ENCODE measurements around the gene UQCRC2. TPM values are rescaled to one million over a fixed set of nuclear protein-coding genes. Genes with fewer than 3 reads are reported as not detected.
"Not testable (repeated sequence)": the region's sequence is repeated elsewhere in the genome, so short reads cannot be mapped to it uniquely, and the experiment has no call there.

Gene UQCRC2
- total RNA-seq: 66.3 TPM

GRCh38 chr16:21952793-21953540 lies at the start of gene UQCRC2:
Gene UQCRC2 (plus strand): TSS chr16:21953361. CDS start chr16:21953424, 63 bp downstream.
- no peaks in the 10 kb centered on the region for H3K9me3 ChIP-seq
- peak within 1 kb of the TSS; percentile 84 to 87 for H3K4me3 ChIP-seq
- intact Hi-C loops (cut with DNase I): loop anchor here (1.0 to 5.0 kb wide), 5 partner anchors 54 to 1604 kb away; partner anchors contain the start of genes EARS2, POLR3E and UBFD1
- peak in 1 of 3 experiments; percentile 2 for TF ChIP-seq CTCF (IDR thresholded peaks at IDR 0.05)
- H3K36me3 ChIP-seq: peaks cover 8 to 12% of the 10 kb centered on the region in 2 donors
- peaks cover 6 to 20% of the 10 kb centered on the region in 2 donors for H3K4me1 ChIP-seq
- peak within 1 kb of the TSS; percentile 92 to 94 for H3K27ac ChIP-seq
- peak; percentile 48 to 92 for DNase-seq (ENCODE audit: low spot score in 2 of 2)
- H3K27me3 ChIP-seq: no peaks in the 10 kb centered on the region

- H3K27me3 ChIP-seq; H3K27ac ChIP-seq; DNase-seq (ENCODE audit: low spot score in 2 of 2); H3K4me3 ChIP-seq; H3K36me3 ChIP-seq; H3K9me3 ChIP-seq; H3K4me1 ChIP-seq; intact Hi-C loops (cut with DNase I): not testable (repeated sequence)
Observed at GRCh38 chr16:21932650-21933049, 20.5 kb upstream of the UQCRC2 start.

GRCh38 chr16:21933316-21933715 lies 19.8 kb upstream of the UQCRC2 start:
- H3K27me3 ChIP-seq; H3K4me1 ChIP-seq; H3K4me3 ChIP-seq; DNase-seq (ENCODE audit: low spot score in 2 of 2); H3K27ac ChIP-seq; intact Hi-C loops (cut with DNase I); H3K9me3 ChIP-seq; H3K36me3 ChIP-seq: not testable (repeated sequence)

- intact Hi-C loops (cut with DNase I); H3K4me1 ChIP-seq; H3K4me3 ChIP-seq; DNase-seq (ENCODE audit: low spot score in 2 of 2); H3K36me3 ChIP-seq; H3K27ac ChIP-seq; H3K27me3 ChIP-seq; H3K9me3 ChIP-seq: not testable (repeated sequence)
Observed at GRCh38 chr16:21933790-21934189, 19.4 kb upstream of the UQCRC2 start.

- H3K4me1 ChIP-seq; H3K36me3 ChIP-seq; H3K27me3 ChIP-seq; H3K9me3 ChIP-seq; DNase-seq (ENCODE audit: low spot score in 2 of 2); intact Hi-C loops (cut with DNase I): not testable (repeated sequence)
- peak overlapping the region in 1 of 2 donors; percentile 30 for H3K4me3 ChIP-seq
- peak overlapping the region; percentile 26 to 77 for H3K27ac ChIP-seq
Observed at GRCh38 chr16:21936216-21936615, 16.9 kb upstream of the UQCRC2 start.

- no peak for TF ChIP-seq CTCF (IDR thresholded peaks at IDR 0.05)
- H3K4me1 ChIP-seq: peaks cover 0 to 2% of the 10 kb centered on the region in 2 donors
- no peak overlapping the region for H3K4me3 ChIP-seq
- no peaks in the 10 kb centered on the region for H3K36me3 ChIP-seq
- H3K9me3 ChIP-seq: no peaks in the 10 kb centered on the region
- intact Hi-C loops (cut with DNase I): no loop called here
- DNase-seq (ENCODE audit: low spot score in 2 of 2): no peak
- H3K27ac ChIP-seq: no peak overlapping the region
- no peaks in the 10 kb centered on the region for H3K27me3 ChIP-seq
Observed at GRCh38 chr16:21937336-21937829, 15.8 kb upstream of the UQCRC2 start.

GRCh38 chr16:21940570-21940969 lies 12.6 kb upstream of the UQCRC2 start:
- Histone ChIP-seq H3K27me3 (no peaks in the 10 kb centered on the region), H3K27ac (no peak overlapping the region), H3K36me3 (no peaks in the 10 kb centered on the region), H3K4me3 (no peak overlapping the region), H3K4me1 (peaks cover 0 to 2% of the 10 kb centered on the region in 2 donors), H3K9me3 (no peaks in the 10 kb centered on the region)
- intact Hi-C loops (cut with DNase I): no loop called here
- no peak for TF ChIP-seq CTCF (IDR thresholded peaks at IDR 0.05)
- no peak for DNase-seq (ENCODE audit: low spot score in 2 of 2)

All from ascending aorta (tissue), 2 donors.